GM12878 (cell line): ENCODE results near the gene CNNM4.
"Not testable (repeated sequence)": the region's sequence is repeated elsewhere in the genome, so short reads cannot be mapped to it uniquely, and the experiment has no call there.

Source experiments
- ATF3 ChIP-seq: IDR thresholded peaks from 2 replicates; pipeline ENCODE4 v1.6.1; 2011; ENCODE audit warnings: low read depth, mild to moderate bottlenecking, low read length, moderate library complexity, borderline replicate concordance; ENCODE audit errors: extremely low read depth
- CREM ChIP-seq: IDR thresholded peaks from 2 replicates; pipeline ENCODE4 v1.6.1; 2014; ENCODE audit warnings: antibody characterized with exemption, low read depth
- RAD21 ChIP-seq: IDR thresholded peaks from 2 replicates; pipeline ENCODE4 v1.6.1; 2011; ENCODE audit warnings: mild to moderate bottlenecking, low read depth, low read length, moderate library complexity; ENCODE audit not compliant: insufficient read depth
- USF1 ChIP-seq: IDR thresholded peaks from 2 replicates; pipeline ENCODE4 v1.6.1; 2011; ENCODE audit warnings: borderline replicate concordance, low read depth, mild to moderate bottlenecking, moderate library complexity, mixed read lengths, low read length; ENCODE audit not compliant: insufficient read depth; ENCODE audit errors: extremely low read length

GRCh38 chr2:96796497-96796896 is 35.8 kb downstream of the CNNM4 start:
- TF ChIP-seq RAD21, CREM, USF1, ATF3: not testable (repeated sequence)
